K562 (cell line): ENCODE results near the gene TARS2. TPM values are rescaled to one million over a fixed set of nuclear protein-coding genes. Genes with fewer than 3 reads are reported as not detected.

ENCODE experiments used
- ATAC-seq: fragments of 200-7000 bp; cut with Tn5 transposase; 3 replicates; pipeline ENCODE4 v1.9.1; 2020; ENCODE audit warnings: moderate library complexity
- BruUV-seq: library from RNA; stranded (reverse); fragments of 400-500 nt; replicated peaks from 2 replicates; lab custom pipeline; 2021; lab: Mats Ljungman, UMichigan
- CTCF ChIA-PET: fragments of 300-600 bp; formaldehyde crosslinking; extraction: SDS; loops from one replicate; lab custom pipeline; 2021; ENCODE audit warnings: low intra/inter-chr PET ratio; lab: Yijun Ruan, JAX
- POLR2A ChIA-PET: fragments of 300-600, 350-650 bp; sonication (Branson Sonifier 250); formaldehyde crosslinking; extraction: SDS; loops from one replicate; lab custom pipeline; 2021; ENCODE audit warnings: antibody characterized with exemption, inconsistent platforms; lab: Yijun Ruan, JAX
- DNase-seq, 4 experiments: peaks; one replicate each; pipeline versions ENCODE4 v3.0.0 to v3.0.0-alpha.2; 2011 to 2018; ENCODE audit warnings: low spot score in 3 of 4, mixed read lengths in 3 of 4; ENCODE audit errors: extremely low read depth in 1 of 4
- FAIRE-seq: peaks from 2 replicates; lab custom pipeline; 2011; peaks lifted over from hg19 to GRCh38; lab: Jason Lieb, UNC
- H2AFZ ChIP-seq: 2 replicates; pipeline ENCODE4 v1.6.0; 2011; ENCODE audit warnings: low read depth, low read length, control low read depth, inconsistent platforms
- H3K27ac ChIP-seq: fragments of 200-600 bp; 3 replicates; pipeline ENCODE4 v1.8.0; 2011; ENCODE audit warnings: low read depth, mild to moderate bottlenecking, control low read depth, inconsistent platforms, low read length, moderate library complexity, mixed read lengths; ENCODE audit errors: extremely low read depth
- H3K27me3 ChIP-seq, 2 experiments: fragments of 300-600 bp in 1 of 2; 2 replicates in 1 of 2; 3 replicates in 1 of 2; pipeline versions ENCODE4 v1.6.0 to v1.8.0; 2011; ENCODE audit warnings: inconsistent platforms in 2 of 2, low read length in 2 of 2, mild to moderate bottlenecking in 1 of 2, mixed read lengths in 1 of 2, moderate library complexity in 1 of 2; ENCODE audit not compliant: control insufficient read depth in 2 of 2, insufficient read depth in 2 of 2
- H3K36me3 ChIP-seq: fragments of 300-600 bp; 3 replicates; pipeline ENCODE4 v1.8.0; 2011; ENCODE audit warnings: mild to moderate bottlenecking, low read length, inconsistent platforms; ENCODE audit not compliant: control insufficient read depth, insufficient read depth
- H3K4me1 ChIP-seq, 2 experiments: fragments of 200-600 bp in 1 of 2; replicated peaks in 1 of 2; 2 replicates in 1 of 2; 3 replicates in 1 of 2; pipeline versions ENCODE4 v1.5.1 to v1.8.0; 2011; ENCODE audit warnings: inconsistent platforms in 2 of 2, low read length in 2 of 2, mild to moderate bottlenecking in 1 of 2, mixed read lengths in 1 of 2, moderate library complexity in 1 of 2; ENCODE audit not compliant: control insufficient read depth in 2 of 2, insufficient read depth in 2 of 2
- H3K4me2 ChIP-seq: 2 replicates; pipeline ENCODE4 v1.6.1; 2011; ENCODE audit warnings: low read length, control low read depth, inconsistent platforms, mixed read lengths; ENCODE audit not compliant: insufficient read depth
- H3K4me3 ChIP-seq: fragments of 200-600 bp; sonication (generic), shearing (Covaris generic); 2 replicates; pipeline ENCODE4 v1.5.1; 2016; ENCODE audit warnings: control low read depth, inconsistent platforms
- H3K79me2 ChIP-seq: fragments of 200-600 bp; 3 replicates; pipeline ENCODE4 v1.8.0; 2011; ENCODE audit warnings: low read length, inconsistent platforms; ENCODE audit not compliant: control insufficient read depth, insufficient read depth
- H3K9ac ChIP-seq, 2 experiments: 2 replicates each; pipeline versions ENCODE4 v1.6.0 to v1.6.1; 2011; ENCODE audit warnings: low read depth in 2 of 2, low read length in 2 of 2, control low read depth in 1 of 2, inconsistent platforms in 1 of 2, mild to moderate bottlenecking in 1 of 2, mixed read lengths in 1 of 2; ENCODE audit not compliant: insufficient read depth in 1 of 2
- H3K9me1 ChIP-seq: one replicate; pipeline ENCODE4 v1.6.0; 2011; ENCODE audit warnings: inconsistent platforms, mild to moderate bottlenecking, low read length, moderate library complexity; ENCODE audit not compliant: control insufficient read depth, insufficient read depth
- H3K9me3 ChIP-seq: replicated peaks from 2 replicates; pipeline ENCODE4 v1.5.1; 2011; ENCODE audit warnings: low read depth, low read length, inconsistent platforms; ENCODE audit not compliant: control insufficient read depth, insufficient read depth
- H4K20me1 ChIP-seq: replicated peaks from 2 replicates; pipeline ENCODE4 v1.6.1; 2011; ENCODE audit warnings: low read length, inconsistent platforms, mixed read lengths; ENCODE audit not compliant: control insufficient read depth, insufficient read depth
- KLF13 ChIP-seq: fragments of 450-650 bp; IDR thresholded peaks from 2 replicates; pipeline ENCODE4 v1.6.1; 2016; ENCODE audit warnings: missing genetic modification characterization, low read depth, mild to moderate bottlenecking, missing compliant biosample characterization, moderate library complexity, borderline replicate concordance
- NR2C2 ChIP-seq, 2 experiments: fragments of 200-800 bp in 1 of 2; sonication (Bioruptor generic) in 1 of 2; sonication (generic) in 1 of 2; formaldehyde crosslinking in 1 of 2; IDR thresholded peaks; 2 replicates each; pipeline versions ENCODE4 v1.6.1 to v1.8.0; 2016 to 2022; ENCODE audit warnings: mild to moderate bottlenecking in 1 of 2, missing compliant biosample characterization in 1 of 2, missing genetic modification characterization in 1 of 2, missing genetic modification reagents in 1 of 2
- ZNF143 ChIP-seq: sonication (generic); formaldehyde crosslinking; IDR thresholded peaks from 2 replicates; pipeline ENCODE4 v1.9.0; 2022; ENCODE audit warnings: mild to moderate bottlenecking, missing genetic modification reagents
- ZNF75A ChIP-seq: fragments of 450-650 bp; formaldehyde crosslinking; IDR thresholded peaks from 2 replicates; pipeline ENCODE4 v1.4.0; 2020; ENCODE audit warnings: mild to moderate bottlenecking
- WGBS: fragments of 100-300 bp; shearing (Covaris generic); methylation state at CpG from one replicate; pipeline ENCODE4 v1.1.6; 2016; ENCODE audit warnings: low coverage, mixed read lengths; ENCODE audit not compliant: insufficient coverage; ENCODE audit errors: missing lambda C conversion rate; 5-methylcytosine and 5-hydroxymethylcytosine counted together
- in situ Hi-C: fragments of 300-500 bp; cut with MboI; formaldehyde crosslinking; loops from 4 replicates; pipeline ENCODE4 v1.15.0; 2018; ENCODE audit warnings: inconsistent platforms, mixed read lengths
- intact Hi-C: fragments of 100-400 bp; cut with micrococcal nuclease; formaldehyde crosslinking; loops from 2 replicates; pipeline ENCODE4 v1.14.2; 2022
- polyA plus RNA-seq, 8 experiments: library from polyadenylated mRNA; depleted of rRNA in 4 of 8; stranded (reverse) in 5 of 8; unstranded in 3 of 8; fragments of >200 nt; fragmentation: Nextera tagmentation in 2 of 8; fragmentation: Illumina TruSeq in 1 of 8; extraction: Ambion mirVana in 2 of 8; extraction: Trizol in 1 of 8; gene quantifications; 2 replicates each; pipeline versions ENCODE4 v1.2.1 to v1.2.3, GENCODE V29; 2011 to 2014; ENCODE audit warnings: inconsistent platforms in 1 of 8, missing spikeins in 1 of 8
- total RNA-seq, 7 experiments: library from RNA; depleted of rRNA in 6 of 7; stranded (reverse); fragments of >200 nt in 6 of 7; fragmentation: Illumina TruSeq in 2 of 7; extraction: Trizol in 2 of 7; gene quantifications; 2 replicates each; pipeline versions ENCODE4 v1.2.1 to v1.2.3, GENCODE V29; 2011 to 2021; ENCODE audit warnings: low replicate concordance in 1 of 7

The TARS2 gene
- total and polyA plus RNA-seq, 9 of the 15 experiments (the other 6 are each of a cell fraction or from before 2014, with no cell fraction given): 17.0 to 64.2 (median 39.4) TPM

- Histone ChIP-seq H3K27me3 (no peaks in the 10 kb centered on the region), H3K79me2 (peaks cover 12% of the 10 kb centered on the region; the same call in 2 of the 3 replicates), H3K4me1 (peaks cover 33 to 43% of the 10 kb centered on the region in 2 experiments), H4K20me1 (no peaks in the 10 kb centered on the region), H3K27ac (0 out of 3 replicates have a peak overlapping the region, but pooled peaks have one; percentile 72), H3K4me3 (no peak overlapping the region), H3K9me3 (no peaks in the 10 kb centered on the region), H3K4me2 (no peak overlapping the region), H3K9ac (peak overlapping the region in 1 of 2 experiments; percentile 16; a peak in 1 of 4 replicates), H2AFZ (no peak overlapping the region), H3K36me3 (peaks cover 45% of the 10 kb centered on the region), H3K9me1 (no peaks in the 10 kb centered on the region)
- CTCF ChIA-PET: no interaction called here
- POLR2A ChIA-PET: interaction anchor here (0.6 to 1.2 kb wide), 5 partner anchors 8 to 496 kb away, joined by 3 to 4 read pairs (median 3); partner anchors contain the start of gene FALEC
- BruUV-seq: no TSS peak
- in situ Hi-C loops: no loop called here
- FAIRE-seq: no peak
- DNase-seq: no peak
- intact Hi-C loops: loop anchor here (5.0 kb wide), 1 partner anchor 42 kb away; the partner anchor contains the start of gene ADAMTSL4
- TF ChIP-seq NR2C2 (CRISPR knock-in tag; IDR thresholded peaks at IDR 0.05) (no peak), NR2C2 (tag; IDR thresholded peaks at IDR 0.05) (no peak), ZNF143 (CRISPR knock-in tag) (no peak), ZNF75A (CRISPR knock-in tag) (no peak), KLF13 (tag) (no peak)
- 86% methylated on average over 6 of the region's 6 CpGs for WGBS
- no peak for ATAC-seq
These were observed 18.2 kb downstream of the TARS2 start for GRCh38 chr1:150505431-150505830.
